Kidney glomerular epithelial cell (primary cell): ENCODE data around the gene CDV3.
"Not testable (repeated sequence)": the region's sequence is repeated elsewhere in the genome, so short reads cannot be mapped to it uniquely, and the experiment has no call there.

Source experiments
- DNase-seq: peaks from one replicate; lab custom pipeline; 2025; lab: John Stamatoyannopoulos, UW

The CDV3 gene, protein sequence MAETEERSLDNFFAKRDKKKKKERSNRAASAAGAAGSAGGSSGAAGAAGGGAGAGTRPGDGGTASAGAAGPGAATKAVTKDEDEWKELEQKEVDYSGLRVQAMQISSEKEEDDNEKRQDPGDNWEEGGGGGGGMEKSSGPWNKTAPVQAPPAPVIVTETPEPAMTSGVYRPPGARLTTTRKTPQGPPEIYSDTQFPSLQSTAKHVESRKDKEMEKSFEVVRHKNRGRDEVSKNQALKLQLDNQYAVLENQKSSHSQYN

DNA sequence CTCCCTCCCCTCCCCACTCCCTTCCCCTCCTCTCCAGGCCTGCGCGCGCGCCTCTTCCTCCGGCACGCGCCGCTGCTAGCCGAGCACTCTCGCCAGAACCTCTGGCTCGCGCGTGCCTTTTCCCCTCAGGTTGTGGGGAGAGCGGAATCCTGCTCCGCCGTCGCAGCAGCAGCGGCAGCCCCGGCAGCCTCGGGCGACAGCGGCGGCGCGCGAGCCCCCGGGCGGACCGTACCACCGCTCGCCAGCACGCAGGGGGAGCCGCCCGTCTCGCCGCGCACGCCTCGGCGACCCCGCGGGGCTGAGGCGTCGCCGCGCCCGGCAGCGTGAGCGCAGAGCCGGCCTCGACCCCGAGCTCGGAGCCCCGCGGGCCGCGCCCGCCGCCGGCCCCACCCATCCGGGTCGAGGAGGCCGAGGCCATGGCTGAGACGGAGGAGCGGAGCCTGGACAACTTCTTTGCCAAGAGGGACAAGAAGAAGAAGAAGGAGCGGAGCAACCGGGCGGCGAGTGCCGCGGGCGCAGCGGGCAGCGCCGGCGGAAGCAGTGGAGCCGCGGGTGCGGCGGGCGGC is at the start of gene CDV3:
Gene CDV3, plus strand, starts transcription at position 58 of the 566 bp plus-strand sequence. Its CDS starts 359 bp downstream, at position 417.
- no peak for DNase-seq

DNA sequence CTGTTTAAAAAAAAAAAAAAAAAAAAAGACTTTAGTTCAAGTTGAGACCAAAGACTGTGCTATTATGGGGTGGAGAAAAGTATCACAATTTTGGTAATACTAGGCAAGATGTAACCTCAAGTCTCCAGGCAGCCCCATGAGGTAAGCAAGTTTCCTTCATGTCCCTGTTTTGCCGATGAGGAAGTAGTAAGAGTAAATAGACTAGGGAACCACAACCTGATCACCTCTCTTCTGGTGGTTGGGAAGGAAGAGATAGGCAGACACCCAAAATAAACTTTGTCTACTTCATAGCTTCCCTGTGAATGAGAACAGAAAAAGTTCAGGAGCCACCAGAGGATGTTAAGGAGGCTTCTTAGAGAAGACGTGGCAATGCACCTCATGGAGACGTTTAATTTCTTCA is 49.7 kb upstream of the CDV3 start:
- DNase-seq: not testable (repeated sequence)

DNA sequence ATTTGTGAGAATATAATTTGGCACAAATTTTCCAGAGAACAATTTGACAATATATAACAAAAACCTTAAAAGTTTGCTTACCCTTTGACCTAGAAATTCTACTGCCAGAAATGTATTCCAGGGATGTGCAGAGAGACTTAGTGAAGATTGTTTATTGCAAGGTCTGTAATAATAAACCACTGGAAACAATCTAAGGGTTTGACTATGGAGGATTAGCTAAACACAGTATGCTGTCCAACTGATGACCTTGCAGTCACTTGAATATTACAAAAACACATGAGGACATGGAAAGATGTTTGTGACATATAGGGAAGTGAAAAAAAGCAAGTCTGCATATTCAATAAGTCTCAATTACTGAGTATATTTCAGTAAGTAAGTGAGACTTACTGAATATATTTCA is 48.1 kb upstream of the CDV3 start:
- DNase-seq: no peak

DNA sequence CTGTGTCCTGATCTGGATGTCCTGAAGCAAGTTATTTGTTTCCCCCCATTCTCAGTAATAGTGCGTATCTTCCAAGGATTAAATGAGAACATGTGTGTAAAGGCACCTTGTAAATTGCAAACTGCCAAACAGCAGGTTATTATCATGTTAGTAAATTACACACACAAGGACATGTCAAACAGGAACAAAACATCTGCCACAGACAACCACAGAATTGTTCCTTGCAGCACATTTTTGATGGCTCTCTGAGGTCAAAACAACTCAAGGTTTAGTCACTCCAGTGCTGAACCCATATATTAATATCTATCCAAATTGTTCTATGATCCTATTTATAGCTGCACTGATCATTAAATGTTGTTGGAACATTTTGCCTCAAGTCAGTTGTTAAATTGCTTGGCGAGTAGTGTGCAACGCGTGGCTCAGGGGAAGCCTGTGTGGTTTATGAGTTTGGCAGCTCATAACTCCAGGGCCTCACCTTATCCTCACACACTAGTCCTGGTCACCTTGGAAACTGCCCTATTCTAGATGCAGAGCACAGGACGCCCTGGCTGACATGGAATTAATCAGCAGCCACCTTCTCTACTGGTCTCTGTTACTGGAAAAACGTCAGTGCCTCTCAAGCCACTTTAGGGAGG is 46.3 kb upstream of the CDV3 start:
- DNase-seq: no peak

DNA sequence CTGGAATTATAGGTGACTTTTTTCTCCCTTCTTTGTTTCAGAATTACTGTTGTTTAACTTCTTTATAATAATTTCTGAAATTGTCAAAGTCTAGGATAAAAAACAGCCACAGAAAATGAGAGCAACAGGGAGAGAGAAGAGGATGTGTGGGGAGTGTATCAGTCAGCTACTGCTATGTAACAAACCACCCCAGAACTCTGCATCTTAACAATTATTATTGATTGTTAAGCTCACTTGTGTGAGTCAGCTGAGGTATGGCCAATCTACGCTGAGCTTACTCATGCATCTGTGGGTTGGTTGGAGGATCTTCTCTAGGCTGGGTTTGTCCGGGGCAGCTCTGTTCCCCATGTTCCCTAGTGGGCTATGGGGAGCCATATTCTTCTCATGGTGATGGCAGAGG is 43.7 kb upstream of the CDV3 start:
- no peak for DNase-seq

DNA sequence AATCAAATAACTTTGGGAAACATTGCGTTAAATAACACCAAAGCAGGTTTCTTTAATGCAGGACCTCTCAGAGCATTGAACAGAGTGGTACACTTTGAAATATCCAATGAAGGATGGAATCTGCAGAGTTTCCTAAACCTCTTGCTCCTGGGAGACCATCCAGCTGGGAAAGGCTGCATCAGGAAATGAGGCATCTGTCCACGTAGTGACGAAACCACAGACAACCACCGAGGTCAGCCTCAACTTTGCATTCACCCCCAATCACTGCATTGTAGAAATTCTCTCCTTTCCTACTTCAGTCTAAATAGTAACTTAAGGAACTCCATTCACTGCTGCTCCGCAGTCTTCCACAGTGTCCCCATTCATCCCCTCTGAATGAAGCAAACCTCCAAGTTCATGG is 41.5 kb upstream of the CDV3 start:
- no peak for DNase-seq

DNA sequence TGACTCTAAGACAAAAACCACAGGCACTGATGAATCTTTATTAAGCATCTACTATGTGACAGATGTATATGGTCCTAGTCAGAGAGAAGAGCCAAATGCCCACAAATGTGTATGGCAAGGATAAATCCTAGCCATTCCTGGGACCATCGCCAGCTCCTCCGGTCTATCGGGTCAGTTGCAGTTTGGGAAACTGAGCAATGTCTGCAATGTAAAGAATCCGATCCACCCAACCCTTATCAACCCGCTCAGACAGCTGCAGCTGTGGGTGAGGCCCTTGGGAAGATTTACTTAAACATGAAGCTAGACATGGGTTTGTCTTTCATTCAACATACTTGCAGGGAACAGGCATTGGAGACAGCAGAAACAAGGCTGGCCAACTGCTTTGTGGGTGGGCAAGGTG is 40.5 kb upstream of the CDV3 start:
- no peak for DNase-seq

DNA sequence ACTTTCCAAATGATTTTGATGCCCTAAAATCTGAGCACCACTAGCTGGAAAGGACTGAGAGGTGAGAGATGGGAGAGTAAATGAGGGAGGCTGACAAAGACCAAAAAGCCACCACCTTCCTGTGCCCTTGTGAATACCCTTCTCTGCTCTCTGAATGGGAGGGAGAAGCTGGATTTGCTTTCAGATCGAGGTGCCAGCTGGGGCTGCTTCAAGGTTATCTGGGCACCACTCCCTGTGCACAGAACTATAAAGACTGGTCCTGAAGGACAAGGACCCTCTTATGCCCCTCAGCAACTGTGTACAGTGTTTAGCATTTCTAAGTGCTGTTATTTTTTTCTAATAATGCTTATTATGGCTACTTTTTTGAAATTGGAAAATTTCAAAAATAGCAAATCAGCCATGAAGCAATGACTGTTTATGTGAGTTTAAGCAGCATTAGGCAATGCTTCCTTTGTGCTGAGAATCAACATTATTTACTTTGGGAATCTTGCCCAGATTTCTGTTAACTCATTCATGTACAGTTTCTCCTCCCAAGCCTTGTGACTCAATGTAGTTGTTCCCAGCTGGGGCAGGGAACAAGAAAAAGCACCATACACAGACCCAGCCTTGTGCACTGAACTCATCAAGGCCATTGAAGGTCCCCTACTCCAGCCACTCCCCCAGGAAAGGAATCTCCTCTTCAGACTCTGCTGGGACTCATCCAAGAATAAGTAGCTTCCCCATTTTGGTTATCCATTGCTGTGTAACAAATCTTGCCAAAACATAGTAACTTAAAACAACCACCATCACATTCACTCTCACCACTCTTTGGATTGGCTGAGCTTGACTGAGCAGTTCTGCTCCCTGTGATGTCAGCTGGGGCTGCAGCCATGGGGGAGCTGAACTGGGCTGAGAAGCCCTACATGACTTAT is 37.3 kb upstream of the CDV3 start:
- peak; percentile 86 for DNase-seq

DNA sequence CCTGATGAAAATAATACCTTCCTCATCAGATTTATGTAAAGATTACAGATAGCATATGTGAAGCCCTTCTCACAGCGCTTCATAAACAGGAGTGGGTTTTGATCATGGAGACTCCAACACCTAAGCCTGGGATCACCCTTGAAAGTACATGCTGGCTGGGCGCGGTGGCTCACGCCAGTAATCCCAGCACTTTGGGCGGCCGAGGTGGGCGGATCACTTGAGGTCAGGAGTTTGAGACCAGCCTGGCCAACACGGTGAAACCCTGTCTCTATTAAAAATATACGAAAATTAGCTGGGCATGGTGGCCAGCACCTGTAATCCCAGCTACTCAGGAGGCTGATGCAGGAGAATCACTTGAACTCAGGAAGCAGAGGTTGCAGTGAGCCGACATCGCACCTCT is 36.4 kb upstream of the CDV3 start:
- DNase-seq: not testable (repeated sequence)

DNA sequence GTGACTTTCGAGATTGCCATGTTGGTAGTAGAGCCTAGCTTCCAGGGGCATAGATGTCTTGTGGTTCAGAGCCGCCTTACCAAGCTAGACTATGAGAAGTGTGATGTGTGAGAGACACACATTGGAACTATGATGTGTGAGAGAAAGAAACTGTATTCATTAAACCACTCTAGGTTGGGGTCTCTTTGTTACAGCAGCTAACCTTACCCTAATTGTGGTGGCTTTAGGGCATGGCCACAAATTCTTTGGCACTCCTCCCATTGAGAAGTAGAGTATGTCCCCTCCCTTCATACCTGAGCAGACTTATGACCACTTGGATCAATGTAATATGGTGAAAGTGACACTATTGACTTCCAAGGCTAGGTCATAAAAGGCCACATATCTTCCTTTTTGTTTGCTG is 35.3 kb upstream of the CDV3 start:
- no peak for DNase-seq

DNA sequence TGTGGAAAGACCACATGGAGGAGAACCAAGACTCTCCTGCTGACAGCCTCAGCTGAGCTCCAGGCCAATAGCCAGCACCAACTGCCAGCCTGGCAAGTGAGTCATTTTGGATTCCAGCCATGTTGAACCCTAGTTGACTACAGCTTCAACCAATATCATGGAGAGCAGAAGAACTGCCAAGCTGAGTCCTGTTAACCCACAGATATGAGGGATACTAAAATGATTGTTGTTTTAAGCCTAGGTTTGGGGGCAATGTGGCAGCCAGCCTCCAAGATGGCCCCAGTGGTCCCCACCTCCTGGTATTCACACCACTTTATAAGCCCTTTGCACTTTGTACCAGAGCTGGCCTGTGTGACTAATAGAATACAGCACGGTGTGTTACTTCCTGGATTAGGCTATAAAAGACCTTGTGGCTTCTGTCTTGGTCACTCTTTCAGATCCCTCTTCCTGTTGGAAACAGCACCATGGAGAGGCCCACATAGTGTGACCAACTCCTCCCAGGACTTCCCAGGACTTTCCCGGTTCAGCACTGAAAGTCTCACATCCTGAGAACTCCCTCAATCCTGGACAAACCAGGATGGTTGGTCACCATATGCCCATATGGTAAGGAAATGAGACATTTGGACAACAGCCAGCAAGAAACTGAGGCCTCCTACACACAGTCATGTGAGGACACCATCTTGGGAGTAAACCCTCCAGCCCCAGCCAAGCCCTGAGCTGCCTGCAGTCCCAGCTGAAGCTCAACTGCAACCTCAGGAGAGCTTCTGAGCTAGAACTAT is 32.4 kb upstream of the CDV3 start:
- peak; percentile 10 for DNase-seq

DNA sequence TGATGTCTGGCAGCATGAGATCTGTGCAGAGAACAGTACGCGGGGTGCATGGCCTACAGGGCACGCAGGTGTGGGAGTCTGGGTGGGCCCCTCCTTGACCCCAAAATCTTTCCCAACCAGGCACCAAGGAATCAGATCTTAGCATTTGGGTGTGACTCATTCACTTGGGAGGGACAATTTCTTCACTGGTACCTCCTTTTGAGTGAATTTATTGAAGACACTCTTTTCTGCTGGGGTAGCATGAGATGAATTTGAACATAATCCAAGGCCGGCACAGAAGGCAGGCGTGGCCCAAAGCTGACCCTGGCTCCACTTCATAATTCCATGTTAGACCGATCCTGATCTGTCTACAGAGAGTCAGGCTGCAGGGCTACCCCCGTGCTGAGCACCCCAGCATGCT is 30.6 kb upstream of the CDV3 start:
- no peak for DNase-seq

DNA sequence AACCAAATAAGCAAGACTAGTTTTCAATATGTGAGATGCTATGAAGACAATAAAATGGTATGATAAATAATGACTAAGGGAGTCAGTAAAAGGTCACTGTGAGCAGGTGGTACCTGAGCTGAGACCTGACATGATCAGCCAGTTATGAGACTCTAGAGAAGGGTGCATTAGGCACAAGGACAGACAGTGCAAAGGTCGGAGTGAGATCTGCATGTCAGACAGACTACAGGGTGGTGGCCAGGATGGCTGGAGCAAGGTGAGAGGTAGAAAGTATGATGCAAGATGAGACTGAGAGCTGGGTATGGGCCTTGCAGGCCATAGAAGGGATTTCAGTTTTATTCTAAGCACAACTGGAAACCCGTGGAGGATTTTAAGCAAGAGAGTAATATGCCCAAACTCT is 28.5 kb upstream of the CDV3 start:
- not testable (repeated sequence) for DNase-seq

DNA sequence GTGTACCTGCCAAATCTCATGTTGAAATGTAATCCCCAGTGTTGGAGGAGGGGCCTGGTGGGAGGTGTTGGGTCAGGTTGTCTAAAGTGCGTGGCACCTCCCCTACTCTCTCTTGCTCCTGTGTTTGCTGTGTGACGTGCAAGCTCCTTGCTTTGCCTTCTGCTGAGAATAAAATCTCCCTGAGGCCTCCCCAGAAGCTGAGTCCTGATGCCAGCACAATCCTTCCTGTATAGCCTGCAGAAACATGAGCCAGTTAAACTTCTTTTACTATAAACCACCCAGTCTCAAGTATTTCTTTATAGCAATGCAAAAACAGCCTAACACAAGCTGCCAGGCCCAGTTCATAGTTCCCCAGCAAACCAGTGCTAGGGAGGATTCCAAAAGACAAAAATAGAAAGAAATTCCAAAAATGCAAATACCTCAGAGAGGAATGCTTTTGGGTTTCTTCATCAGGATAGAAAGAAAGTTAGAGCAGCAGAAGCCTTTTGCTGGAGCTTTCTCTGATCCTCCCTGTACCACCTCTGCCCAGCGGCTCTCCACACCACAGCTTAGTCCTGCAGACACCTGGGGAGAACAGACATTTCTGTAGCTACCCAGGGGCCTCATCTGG is 25.9 kb upstream of the CDV3 start:
- DNase-seq: peak; percentile 51

DNA sequence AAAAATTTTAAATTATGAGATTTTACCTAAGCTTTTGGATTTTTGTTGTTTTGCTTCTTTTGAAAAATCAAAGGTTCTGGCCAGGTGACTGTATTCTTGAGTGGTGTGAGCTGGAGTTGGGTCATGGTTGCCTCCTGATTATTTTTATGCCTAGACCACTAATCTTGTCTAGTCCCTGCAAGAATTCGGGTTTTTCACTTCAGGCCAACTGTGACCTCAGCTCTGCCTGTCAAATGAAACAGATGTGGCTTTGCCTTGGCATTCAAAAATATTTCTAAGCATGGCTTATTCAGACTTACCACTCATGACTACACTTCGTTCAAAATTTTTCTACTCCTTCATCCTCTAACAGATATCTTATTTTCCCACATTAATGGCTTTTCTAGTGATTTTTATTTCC is 25.4 kb upstream of the CDV3 start:
- DNase-seq: no peak

DNA sequence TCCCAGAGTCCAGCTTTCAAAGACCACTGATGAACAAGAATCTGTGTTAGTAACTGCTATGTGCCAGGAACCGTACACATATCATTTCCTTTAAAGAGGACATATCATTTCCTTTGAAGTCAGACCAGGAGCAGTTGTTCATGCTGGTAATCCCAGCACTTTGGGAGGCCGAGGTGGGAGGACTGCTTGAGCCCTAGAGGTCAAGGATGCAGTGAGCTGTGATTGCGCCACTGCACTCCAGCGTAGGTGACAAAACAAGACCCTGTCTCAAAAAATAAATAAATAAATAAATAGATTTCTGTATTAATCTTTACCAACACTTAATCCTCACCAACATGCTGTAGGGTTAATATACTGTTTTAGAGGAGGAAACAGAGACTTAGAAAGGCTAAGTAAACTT is 23.9 kb upstream of the CDV3 start:
- DNase-seq: no peak

DNA sequence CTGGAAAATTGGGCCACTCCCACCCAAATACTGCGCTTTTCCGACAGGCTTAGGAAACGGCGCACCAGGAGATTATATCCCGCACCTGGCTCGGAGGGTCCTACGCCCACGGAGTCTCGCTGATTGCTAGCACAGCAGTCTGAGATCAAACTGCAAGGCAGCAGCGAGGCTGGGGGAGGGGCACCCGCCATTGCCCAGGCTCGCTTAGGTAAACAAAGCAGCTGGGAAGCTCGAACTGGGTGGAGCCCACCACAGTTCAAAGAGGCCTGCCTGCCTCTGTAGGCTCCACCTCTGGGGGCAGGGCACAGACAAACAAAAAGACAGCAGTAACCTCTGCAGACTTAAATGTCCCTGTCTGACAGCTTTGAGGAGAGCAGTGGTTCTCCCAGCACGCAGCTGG is 21.9 kb upstream of the CDV3 start:
- DNase-seq: not testable (repeated sequence)

DNA sequence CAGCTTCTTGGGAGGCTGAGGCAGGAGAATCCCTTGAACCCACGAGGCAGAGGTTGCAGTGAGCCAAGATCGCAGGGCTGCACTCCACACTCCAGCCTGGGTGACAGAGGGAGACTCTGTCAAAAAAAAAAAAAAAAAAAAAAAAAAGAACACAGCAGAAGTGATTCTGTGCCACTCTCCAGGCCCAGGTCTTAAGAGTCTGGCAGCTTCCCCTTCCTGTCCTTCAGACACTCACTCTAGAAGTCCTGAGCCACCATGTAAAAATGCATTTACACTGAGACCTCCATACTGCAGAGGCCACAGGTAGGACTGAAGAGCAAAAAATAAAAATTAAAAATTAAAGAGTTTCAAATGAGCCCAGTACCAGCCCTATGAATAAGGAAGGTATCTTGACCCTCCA is 11.8 kb upstream of the CDV3 start:
- DNase-seq: no peak

DNA sequence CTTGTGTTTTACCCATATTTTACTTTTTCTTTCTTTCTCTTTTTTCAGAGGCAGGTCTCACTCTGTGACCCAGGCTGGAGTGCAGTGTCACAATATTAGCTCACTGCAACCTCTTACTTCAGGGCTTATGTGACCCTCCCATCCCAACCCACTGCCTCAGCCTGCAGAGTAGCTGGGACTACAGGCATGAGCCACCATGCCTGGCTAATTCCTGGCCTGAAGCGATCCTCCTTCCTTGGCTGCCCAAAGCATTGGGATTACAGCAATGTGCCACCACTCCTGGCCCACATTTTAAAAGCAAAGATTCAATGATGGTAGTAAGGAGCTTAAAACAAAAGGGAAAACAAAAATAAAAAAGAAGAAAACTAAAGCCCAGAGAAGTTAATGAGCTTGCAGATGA is 11.1 kb upstream of the CDV3 start:
- DNase-seq: no peak

DNA sequence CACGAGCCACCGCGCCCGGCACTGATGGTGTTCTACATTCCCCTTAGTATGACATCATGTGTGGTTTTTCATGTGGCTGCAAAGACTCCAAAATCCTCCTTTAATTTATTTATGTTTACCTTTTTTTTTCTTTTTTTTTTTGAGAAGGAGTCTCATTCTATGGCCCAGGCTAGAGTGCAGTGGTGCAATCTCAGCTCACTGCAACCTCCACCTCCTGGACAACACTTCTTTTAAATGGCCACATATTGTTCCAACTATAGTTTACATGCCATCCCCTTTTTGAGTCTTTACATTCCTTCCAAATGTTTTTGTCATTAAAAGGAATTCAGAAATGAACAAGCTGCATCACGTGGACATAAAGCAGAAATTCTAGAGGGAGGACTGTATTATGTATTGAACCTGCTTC is 10.3 kb upstream of the CDV3 start:
- no peak for DNase-seq

DNA sequence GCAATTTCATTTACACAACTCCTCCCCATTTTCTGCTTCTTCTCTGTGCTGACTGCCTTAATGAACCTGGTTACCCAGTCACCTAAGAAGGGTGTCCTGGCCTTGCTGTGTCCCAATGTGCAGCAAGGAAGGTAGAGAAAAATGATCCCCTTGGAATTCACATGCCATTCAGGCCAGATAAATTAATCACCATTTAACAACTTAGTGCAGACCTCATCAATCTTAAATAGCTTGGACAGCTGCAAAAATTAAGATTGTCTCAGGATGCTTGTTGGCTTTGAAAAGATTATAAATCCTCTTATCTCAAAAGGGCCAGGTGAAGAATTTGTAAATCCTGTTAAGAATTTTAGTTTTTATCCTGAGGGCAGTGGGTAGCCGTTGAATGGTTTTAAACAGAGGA is 9.7 kb upstream of the CDV3 start:
- no peak for DNase-seq
